Choroid plexus epithelial cell (primary cell): ENCODE measurements around the gene ANO1.
A peak's percentile ranks its signal among the peaks of the same experiment; 100 is the strongest.

ENCODE experiments used
- DNase-seq: peaks from one replicate; pipeline ENCODE4 v3.0.0-alpha.2; 2010; ENCODE audit warnings: low read depth
- H3K4me3 ChIP-seq: 2 replicates; pipeline ENCODE4 v1.5.1; 2011; ENCODE audit warnings: low read depth, mild to moderate bottlenecking, control low read depth, low read length, moderate library complexity
- CTCF ChIP-seq: conservative IDR thresholded peaks from 2 replicates; pipeline ENCODE4 v1.5.1; 2011; ENCODE audit warnings: low read depth, mild to moderate bottlenecking, control low read depth, inconsistent platforms, low read length, moderate library complexity

ANO1 gene

DNA sequence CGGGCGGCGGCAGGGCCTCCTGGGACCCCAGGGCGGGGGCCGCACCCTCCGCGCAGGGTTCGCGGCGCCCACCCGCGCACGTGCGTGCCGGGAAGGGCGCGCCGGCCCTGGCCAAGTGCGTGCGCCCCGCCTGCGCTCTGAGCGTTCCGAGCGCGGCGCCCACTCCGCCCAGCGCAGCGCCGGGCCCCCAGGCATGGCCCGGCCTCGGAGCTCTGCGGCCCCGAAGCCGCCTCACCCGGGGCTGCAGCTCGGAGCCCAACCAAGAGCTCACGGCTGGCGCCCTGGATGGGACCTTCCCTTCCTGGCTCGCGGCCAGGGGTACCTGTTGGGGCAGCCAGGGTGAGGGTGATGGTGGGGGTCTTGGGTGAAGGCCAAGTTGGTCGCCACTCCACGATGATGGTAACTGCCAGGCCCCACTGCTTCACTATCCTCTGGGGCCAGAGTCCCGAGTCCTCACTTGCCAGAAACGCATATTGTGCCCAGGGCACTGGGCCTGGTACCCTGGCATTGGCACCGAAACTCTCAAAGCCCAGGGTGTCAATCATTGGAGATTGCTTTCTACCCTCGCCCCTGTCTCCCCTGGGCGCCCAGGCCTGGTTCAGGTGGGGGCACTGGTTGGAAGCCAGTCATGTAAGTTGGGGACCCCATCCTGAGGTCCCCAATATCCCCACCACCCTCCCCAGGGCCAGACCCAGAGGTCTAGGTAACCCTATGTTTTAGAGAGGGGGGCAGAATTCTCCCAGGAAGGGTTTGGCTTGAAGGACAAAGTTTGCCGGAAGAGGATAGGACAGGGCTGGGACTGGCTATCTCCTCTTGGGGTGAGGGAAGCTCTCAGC, 882 bp downstream of the ANO1 start:
- no peak for DNase-seq
- TF ChIP-seq CTCF = no peak
- H3K4me3 ChIP-seq = no peak overlapping the region

GRCh38 chr11:70079691-70080090, 1.6 kb downstream of the ANO1 start:
- no peak for TF ChIP-seq CTCF
- no peak overlapping the region for H3K4me3 ChIP-seq
- no peak for DNase-seq

DNA sequence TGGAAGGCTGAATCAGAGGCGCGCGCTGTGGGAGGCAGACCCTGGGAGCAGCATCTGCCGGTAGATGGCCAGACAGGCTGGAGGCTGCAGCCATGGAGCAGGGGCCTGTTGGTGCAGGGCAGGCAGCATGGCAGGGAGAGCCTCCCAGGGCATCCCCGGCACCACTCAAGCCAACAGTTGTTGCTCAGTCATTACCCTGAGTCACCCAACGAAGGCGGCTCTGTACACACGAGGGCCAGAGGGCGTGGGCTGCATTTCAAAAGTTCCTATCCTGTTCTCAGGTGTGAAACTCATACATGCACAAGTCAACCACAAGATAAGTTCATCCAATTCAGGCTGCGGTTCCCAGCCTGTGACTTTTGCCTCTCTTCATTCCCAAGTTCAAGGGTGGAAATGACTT, 2.6 kb downstream of the ANO1 start:
- no peak for DNase-seq
- no peak for TF ChIP-seq CTCF
- H3K4me3 ChIP-seq = no peak overlapping the region

GRCh38 chr11:70082829-70083228, 4.7 kb downstream of the ANO1 start:
- peak; percentile 50 for TF ChIP-seq CTCF
- no peak for DNase-seq
- H3K4me3 ChIP-seq = no peak overlapping the region

- no peak for DNase-seq
- no peak for TF ChIP-seq CTCF
Observed at GRCh38 chr11:70084046-70084984, 6.2 kb downstream of the ANO1 start.

DNA sequence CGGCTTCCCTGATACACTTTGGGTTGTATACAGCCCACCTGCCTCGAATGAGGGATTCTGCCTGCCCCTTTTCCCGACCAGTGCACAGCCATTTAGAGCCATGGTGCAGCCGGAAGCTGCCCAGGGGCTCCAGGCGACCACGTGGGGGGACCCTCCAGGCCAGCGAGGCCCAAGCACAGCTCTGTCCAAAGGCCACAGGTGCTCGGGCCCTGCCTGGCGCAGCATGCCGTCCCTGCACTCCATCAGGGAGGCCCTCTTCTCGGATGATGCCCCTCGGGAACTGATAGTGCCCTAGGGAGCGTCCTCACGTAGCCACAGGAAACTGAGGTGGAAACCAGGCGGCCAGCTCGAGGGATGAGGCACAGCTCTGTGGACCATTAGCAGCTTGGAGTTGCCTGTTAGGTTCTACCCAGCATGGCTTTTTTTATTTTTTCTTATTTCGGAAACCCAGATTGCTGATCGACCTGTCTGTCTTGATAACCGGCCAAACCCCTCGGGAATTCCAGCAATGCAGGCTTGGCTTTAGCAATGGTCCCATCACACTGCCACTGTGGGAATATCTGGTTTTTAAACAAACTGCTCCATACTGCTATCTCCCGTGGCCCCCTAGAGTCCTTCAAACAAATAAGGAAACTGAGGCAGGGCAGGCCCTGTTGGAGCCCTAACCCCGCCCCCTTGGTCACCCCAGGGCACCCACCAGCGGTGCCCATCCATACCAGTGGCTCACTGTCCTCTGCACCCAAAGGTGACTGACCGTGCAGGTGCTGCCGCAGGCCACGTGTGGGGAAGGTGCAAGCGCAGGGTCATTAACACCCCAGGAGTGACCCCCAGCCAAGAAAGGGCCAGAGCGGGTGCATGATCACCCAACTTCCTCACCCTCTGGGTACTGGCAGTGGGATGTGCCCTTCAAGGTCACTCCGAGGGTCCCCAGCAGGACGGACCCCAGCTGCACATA, 8.0 kb downstream of the ANO1 start:
- no peak for DNase-seq
- no peak overlapping the region for H3K4me3 ChIP-seq
- no peak for TF ChIP-seq CTCF

More at GRCh38 chr11:70084046-70084984, 6.2 kb downstream of the ANO1 start:
- H3K4me3 ChIP-seq = no peak overlapping the region
